HepG2 (cell line): Measurements from ENCODE around the gene SLBP. TPM values are rescaled to one million over a fixed set of nuclear protein-coding genes. Genes with fewer than 3 reads are reported as not detected.
A peak's percentile ranks its signal among the peaks of the same experiment; 100 is the strongest.

Experiments
- BRCA1 ChIP-seq: sonication (generic); formaldehyde crosslinking; IDR thresholded peaks from 2 replicates; pipeline ENCODE4 v1.4.0; 2020; ENCODE audit warnings: missing genetic modification reagents
- ETV5 ChIP-seq: IDR thresholded peaks from 2 replicates; pipeline ENCODE4 v1.6.1; 2018; ENCODE audit warnings: missing biosample characterization, missing genetic modification reagents, inconsistent platforms, borderline replicate concordance
- FOXP1 ChIP-seq, 2 experiments: fragments of 450-650 bp in 1 of 2; IDR thresholded peaks; 2 replicates each; pipeline ENCODE4 v1.6.1; 2017 to 2018; ENCODE audit warnings: antibody characterized with exemption in 1 of 2
- GRHL1 ChIP-seq: sonication (generic); formaldehyde crosslinking; conservative IDR thresholded peaks from 2 replicates; pipeline ENCODE4 v1.8.0; 2022; ENCODE audit warnings: missing genetic modification reagents
- HIVEP1 ChIP-seq: sonication (generic); formaldehyde crosslinking; IDR thresholded peaks from 2 replicates; pipeline ENCODE4 v1.4.0; 2020; ENCODE audit warnings: mild to moderate bottlenecking, missing genetic modification reagents
- KDM5A ChIP-seq: fragments of 200-600 bp; sonication (generic); IDR thresholded peaks from 2 replicates; pipeline ENCODE4 v1.7.0; 2018; ENCODE audit warnings: antibody characterized with exemption, mild to moderate bottlenecking, low read length, borderline replicate concordance
- KLF9 ChIP-seq: IDR thresholded peaks from 2 replicates; pipeline ENCODE4 v1.6.1; 2016; ENCODE audit warnings: low read depth
- MAFF ChIP-seq: IDR thresholded peaks from 2 replicates; pipeline ENCODE4 v1.6.1; 2011; ENCODE audit warnings: low read depth, low read length, improper control_type of control experiment
- MEIS1 ChIP-seq: sonication (generic); formaldehyde crosslinking; IDR thresholded peaks from 2 replicates; pipeline ENCODE4 v1.9.0; 2021; ENCODE audit warnings: mild to moderate bottlenecking, missing genetic modification reagents, moderate library complexity, borderline replicate concordance
- MYPOP ChIP-seq: sonication (generic); formaldehyde crosslinking; IDR thresholded peaks from 2 replicates; pipeline ENCODE4 v1.8.1; 2023; ENCODE audit warnings: mild to moderate bottlenecking, moderate library complexity, missing genetic modification reagents
- NBN ChIP-seq: fragments of 450-650 bp; conservative IDR thresholded peaks from 2 replicates; pipeline ENCODE4 v1.6.1; 2017
- NR1H2 ChIP-seq: sonication (generic); formaldehyde crosslinking; IDR thresholded peaks from 2 replicates; pipeline ENCODE4 v1.8.1; 2022; ENCODE audit warnings: low read depth, missing genetic modification reagents, borderline replicate concordance
- PRDM4 ChIP-seq: sonication (generic); formaldehyde crosslinking; IDR thresholded peaks from 2 replicates; pipeline ENCODE4 v1.9.0; 2021; ENCODE audit warnings: missing genetic modification reagents, borderline replicate concordance
- PRMT3 ChIP-seq: sonication (generic); formaldehyde crosslinking; IDR thresholded peaks from 2 replicates; pipeline ENCODE4 v1.8.1; 2022; ENCODE audit warnings: low read depth, mild to moderate bottlenecking, moderate library complexity, missing genetic modification reagents, borderline replicate concordance
- THAP7 ChIP-seq: sonication (generic); formaldehyde crosslinking; IDR thresholded peaks from 2 replicates; pipeline ENCODE4 v1.8.1; 2023; ENCODE audit warnings: mild to moderate bottlenecking, missing genetic modification reagents
- TIGD3 ChIP-seq: sonication (generic); formaldehyde crosslinking; IDR thresholded peaks from 2 replicates; pipeline ENCODE4 v1.5.1; 2020; ENCODE audit warnings: mild to moderate bottlenecking, missing genetic modification reagents, borderline replicate concordance
- U2AF1 ChIP-seq: fragments of 200-400 bp; formaldehyde crosslinking; optimal IDR thresholded peaks from 2 replicates; pipeline ENCODE3; 2017; ENCODE audit warnings: mild to moderate bottlenecking, low read depth, low read length
- ZNF350 ChIP-seq: sonication (generic); formaldehyde crosslinking; IDR thresholded peaks from 2 replicates; pipeline ENCODE4 v1.4.0; 2020; ENCODE audit warnings: mild to moderate bottlenecking, low read depth, missing genetic modification reagents, borderline replicate concordance
- ZNF549 ChIP-seq: sonication (generic); formaldehyde crosslinking; IDR thresholded peaks from 2 replicates; pipeline ENCODE4 v1.5.0; 2020; ENCODE audit warnings: missing genetic modification reagents
- ZSCAN12 ChIP-seq: sonication (generic); formaldehyde crosslinking; IDR thresholded peaks from 2 replicates; pipeline ENCODE4 v1.9.0; 2021; ENCODE audit warnings: mild to moderate bottlenecking, missing genetic modification reagents
- polyA plus RNA-seq, 8 experiments: library from polyadenylated mRNA; depleted of rRNA in 3 of 8; stranded (reverse) in 7 of 8; unstranded in 1 of 8; fragments of >200 nt; fragmentation: Illumina TruSeq in 4 of 8; extraction: Trizol in 4 of 8; gene quantifications; 2 replicates each; pipeline versions ENCODE4 v1.2.1 to v1.2.3, GENCODE V29; 2011 to 2016; ENCODE audit warnings: low read depth in 4 of 8, missing spikeins in 1 of 8, mixed read lengths in 1 of 8; ENCODE audit not compliant: insufficient read depth in 1 of 8
- total RNA-seq, 5 experiments: library from RNA; depleted of rRNA; stranded (reverse); fragments of >200 nt; fragmentation: Illumina TruSeq; extraction: Trizol; gene quantifications; 2 replicates each; pipeline ENCODE4 v1.2.3, GENCODE V29; 2016; ENCODE audit warnings: low read depth in 1 of 5

SLBP gene
- total and polyA plus RNA-seq, 2 of the 13 experiments (the other 11 are each of a cell fraction or from before 2014, with no cell fraction given): 43.9 to 104 TPM

GRCh38 chr4:1746919-1747602 lies 34.9 kb upstream of the SLBP start (continued):
- no peak for TF ChIP-seq TIGD3
- TF ChIP-seq NR1H2 (CRISPR knock-in tag): no peak
- peak; percentile 33; the same call in 1 of the 2 replicates for TF ChIP-seq ZNF350 (CRISPR knock-in tag)
- no peak; the same call in none of the 2 replicates for TF ChIP-seq HIVEP1
- TF ChIP-seq ETV5 (CRISPR knock-in tag): peak; percentile 38; the same call in 1 of the 2 replicates
- TF ChIP-seq NBN: no peak
- TF ChIP-seq ZSCAN12 (CRISPR knock-in tag): peak; percentile 90
- TF ChIP-seq FOXP1 (IDR thresholded peaks at IDR 0.05): no peak; the same call in 1 of the 2 replicates
- peak; percentile 44; the same call in 1 of the 2 replicates for TF ChIP-seq FOXP1 (CRISPR knock-in tag; IDR thresholded peaks at IDR 0.05)
- 0 out of 2 replicates have a peak, but pooled peaks have one; percentile 61 for TF ChIP-seq MEIS1
- TF ChIP-seq KDM5A: no peak
- TF ChIP-seq GRHL1: no peak
- no peak for TF ChIP-seq THAP7 (CRISPR knock-in tag)
- no peak for TF ChIP-seq PRDM4
- peak; percentile 93 for TF ChIP-seq BRCA1 (CRISPR knock-in tag)
- TF ChIP-seq ZNF549: 0 out of 2 replicates have a peak, but pooled peaks have one; percentile 42
- TF ChIP-seq MYPOP (CRISPR knock-in tag): no peak
- TF ChIP-seq MAFF: no peak
- TF ChIP-seq KLF9: no peak
- no peak for TF ChIP-seq U2AF1
- TF ChIP-seq PRMT3 (CRISPR knock-in tag): no peak
